A549 (cell line): ENCODE results near the gene TMEM132D.

Experiments used
- BHLHE40 ChIP-seq: IDR thresholded peaks from 2 replicates; pipeline ENCODE4 v1.6.1; 2012; ENCODE audit warnings: low read depth, low read length, inconsistent platforms
- MAZ ChIP-seq: fragments of 150-350 bp; IDR thresholded peaks from 2 replicates; pipeline ENCODE4 v1.6.1; 2014; ENCODE audit warnings: antibody characterized with exemption, low read depth, low read length, borderline replicate concordance
- POLR2A ChIP-seq: IDR thresholded peaks from 2 replicates; pipeline ENCODE4 v1.6.1; 2012; ENCODE audit warnings: mild to moderate bottlenecking, low read length
- TF ChIP-seq, protein P1 (sequence below): fragments of 150-350 bp; IDR thresholded peaks from 2 replicates; pipeline ENCODE4 v1.6.1; 2014; ENCODE audit warnings: low read depth, mild to moderate bottlenecking, low read length
- TF ChIP-seq, protein P2 (sequence below): fragments of >200 bp; sonication (Bioruptor Twin); formaldehyde crosslinking; IDR thresholded peaks from 3 replicates; pipeline ENCODE4 v1.5.1; 2016
- TF ChIP-seq, protein P3 (sequence below): fragments of 200-600 bp; sonication (generic); IDR thresholded peaks from 2 replicates; pipeline ENCODE4 v1.6.1; 2016; ENCODE audit warnings: antibody characterized with exemption, mild to moderate bottlenecking, moderate library complexity
- TF ChIP-seq, protein P4 (sequence below): fragments of >200 bp; sonication (Bioruptor Twin); formaldehyde crosslinking; IDR thresholded peaks from 3 replicates; pipeline ENCODE4 v1.6.1; 2016

DNA sequence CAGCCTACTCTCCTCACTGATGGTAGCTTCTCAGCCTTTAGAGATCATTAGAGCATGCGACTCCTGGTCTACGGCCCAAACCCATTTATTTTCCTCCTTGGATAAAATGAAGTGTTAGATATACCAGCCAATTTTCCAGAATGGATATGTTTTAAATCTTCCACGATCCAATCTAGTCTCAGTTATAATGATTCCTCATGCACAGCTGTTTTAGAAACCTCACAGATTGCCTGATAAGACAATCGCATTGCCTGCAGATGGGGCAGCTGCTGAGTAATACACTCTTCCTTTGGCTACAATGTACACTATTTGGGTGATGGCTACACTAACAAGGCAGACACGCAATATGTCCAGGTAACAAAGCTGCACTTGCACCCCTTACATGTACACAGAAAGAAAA lies 823.4 kb downstream of the TMEM132D start:
- TF ChIP-seq, protein P1, sequence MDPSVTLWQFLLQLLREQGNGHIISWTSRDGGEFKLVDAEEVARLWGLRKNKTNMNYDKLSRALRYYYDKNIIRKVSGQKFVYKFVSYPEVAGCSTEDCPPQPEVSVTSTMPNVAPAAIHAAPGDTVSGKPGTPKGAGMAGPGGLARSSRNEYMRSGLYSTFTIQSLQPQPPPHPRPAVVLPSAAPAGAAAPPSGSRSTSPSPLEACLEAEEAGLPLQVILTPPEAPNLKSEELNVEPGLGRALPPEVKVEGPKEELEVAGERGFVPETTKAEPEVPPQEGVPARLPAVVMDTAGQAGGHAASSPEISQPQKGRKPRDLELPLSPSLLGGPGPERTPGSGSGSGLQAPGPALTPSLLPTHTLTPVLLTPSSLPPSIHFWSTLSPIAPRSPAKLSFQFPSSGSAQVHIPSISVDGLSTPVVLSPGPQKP: no peak
- TF ChIP-seq, protein P2, sequence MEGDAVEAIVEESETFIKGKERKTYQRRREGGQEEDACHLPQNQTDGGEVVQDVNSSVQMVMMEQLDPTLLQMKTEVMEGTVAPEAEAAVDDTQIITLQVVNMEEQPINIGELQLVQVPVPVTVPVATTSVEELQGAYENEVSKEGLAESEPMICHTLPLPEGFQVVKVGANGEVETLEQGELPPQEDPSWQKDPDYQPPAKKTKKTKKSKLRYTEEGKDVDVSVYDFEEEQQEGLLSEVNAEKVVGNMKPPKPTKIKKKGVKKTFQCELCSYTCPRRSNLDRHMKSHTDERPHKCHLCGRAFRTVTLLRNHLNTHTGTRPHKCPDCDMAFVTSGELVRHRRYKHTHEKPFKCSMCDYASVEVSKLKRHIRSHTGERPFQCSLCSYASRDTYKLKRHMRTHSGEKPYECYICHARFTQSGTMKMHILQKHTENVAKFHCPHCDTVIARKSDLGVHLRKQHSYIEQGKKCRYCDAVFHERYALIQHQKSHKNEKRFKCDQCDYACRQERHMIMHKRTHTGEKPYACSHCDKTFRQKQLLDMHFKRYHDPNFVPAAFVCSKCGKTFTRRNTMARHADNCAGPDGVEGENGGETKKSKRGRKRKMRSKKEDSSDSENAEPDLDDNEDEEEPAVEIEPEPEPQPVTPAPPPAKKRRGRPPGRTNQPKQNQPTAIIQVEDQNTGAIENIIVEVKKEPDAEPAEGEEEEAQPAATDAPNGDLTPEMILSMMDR: no peak
- TF ChIP-seq, protein P3, sequence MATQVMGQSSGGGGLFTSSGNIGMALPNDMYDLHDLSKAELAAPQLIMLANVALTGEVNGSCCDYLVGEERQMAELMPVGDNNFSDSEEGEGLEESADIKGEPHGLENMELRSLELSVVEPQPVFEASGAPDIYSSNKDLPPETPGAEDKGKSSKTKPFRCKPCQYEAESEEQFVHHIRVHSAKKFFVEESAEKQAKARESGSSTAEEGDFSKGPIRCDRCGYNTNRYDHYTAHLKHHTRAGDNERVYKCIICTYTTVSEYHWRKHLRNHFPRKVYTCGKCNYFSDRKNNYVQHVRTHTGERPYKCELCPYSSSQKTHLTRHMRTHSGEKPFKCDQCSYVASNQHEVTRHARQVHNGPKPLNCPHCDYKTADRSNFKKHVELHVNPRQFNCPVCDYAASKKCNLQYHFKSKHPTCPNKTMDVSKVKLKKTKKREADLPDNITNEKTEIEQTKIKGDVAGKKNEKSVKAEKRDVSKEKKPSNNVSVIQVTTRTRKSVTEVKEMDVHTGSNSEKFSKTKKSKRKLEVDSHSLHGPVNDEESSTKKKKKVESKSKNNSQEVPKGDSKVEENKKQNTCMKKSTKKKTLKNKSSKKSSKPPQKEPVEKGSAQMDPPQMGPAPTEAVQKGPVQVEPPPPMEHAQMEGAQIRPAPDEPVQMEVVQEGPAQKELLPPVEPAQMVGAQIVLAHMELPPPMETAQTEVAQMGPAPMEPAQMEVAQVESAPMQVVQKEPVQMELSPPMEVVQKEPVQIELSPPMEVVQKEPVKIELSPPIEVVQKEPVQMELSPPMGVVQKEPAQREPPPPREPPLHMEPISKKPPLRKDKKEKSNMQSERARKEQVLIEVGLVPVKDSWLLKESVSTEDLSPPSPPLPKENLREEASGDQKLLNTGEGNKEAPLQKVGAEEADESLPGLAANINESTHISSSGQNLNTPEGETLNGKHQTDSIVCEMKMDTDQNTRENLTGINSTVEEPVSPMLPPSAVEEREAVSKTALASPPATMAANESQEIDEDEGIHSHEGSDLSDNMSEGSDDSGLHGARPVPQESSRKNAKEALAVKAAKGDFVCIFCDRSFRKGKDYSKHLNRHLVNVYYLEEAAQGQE: no peak
- TF ChIP-seq POLR2A (no peak), BHLHE40 (no peak), MAZ (no peak)
- TF ChIP-seq, protein P4, sequence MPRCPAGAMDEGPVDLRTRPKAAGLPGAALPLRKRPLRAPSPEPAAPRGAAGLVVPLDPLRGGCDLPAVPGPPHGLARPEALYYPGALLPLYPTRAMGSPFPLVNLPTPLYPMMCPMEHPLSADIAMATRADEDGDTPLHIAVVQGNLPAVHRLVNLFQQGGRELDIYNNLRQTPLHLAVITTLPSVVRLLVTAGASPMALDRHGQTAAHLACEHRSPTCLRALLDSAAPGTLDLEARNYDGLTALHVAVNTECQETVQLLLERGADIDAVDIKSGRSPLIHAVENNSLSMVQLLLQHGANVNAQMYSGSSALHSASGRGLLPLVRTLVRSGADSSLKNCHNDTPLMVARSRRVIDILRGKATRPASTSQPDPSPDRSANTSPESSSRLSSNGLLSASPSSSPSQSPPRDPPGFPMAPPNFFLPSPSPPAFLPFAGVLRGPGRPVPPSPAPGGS: no peak
